OCI-LY3 (cell line): ENCODE results near the gene KIF1B.

Experiments
- CTCF ChIP-seq: fragments of 200-600, 300-600 bp; sonication (generic); IDR thresholded peaks from 2 replicates; pipeline ENCODE4 v1.5.1; 2014; ENCODE audit warnings: antibody characterized with exemption, low read length, low read depth
- EZH2phosphoT487 ChIP-seq: fragments of 200-600 bp; shearing (Covaris generic); IDR thresholded peaks from 2 replicates; pipeline ENCODE4 v1.6.1; 2018; ENCODE audit warnings: antibody characterized with exemption, mixed run types, low read depth

GRCh38 chr1:10400013-10400412 lies 189.6 kb downstream of the KIF1B start:
- TF ChIP-seq CTCF (no peak), EZH2phosphoT487 (no peak)
